WTC11 (cell line): Measurements from ENCODE around the gene EXOC6.

Source experiments
- ATF1 ChIP-seq: sonication (generic); formaldehyde crosslinking; IDR thresholded peaks from 2 replicates; pipeline ENCODE4 v1.8.1; 2023; ENCODE audit warnings: mild to moderate bottlenecking, moderate library complexity, missing genetic modification reagents
- CTCF ChIP-seq: fragments of 200-600 bp; IDR thresholded peaks from 2 replicates; pipeline ENCODE4 v1.8.0; 2022; ENCODE audit warnings: antibody characterized with exemption
- MXD4 ChIP-seq: fragments of 250-450 bp; sonication (Bioruptor Pico); IDR thresholded peaks from 2 replicates; pipeline ENCODE4 v1.8.0; 2021; ENCODE audit warnings: mild to moderate bottlenecking, moderate library complexity, borderline replicate concordance
- MYBL2 ChIP-seq: sonication (generic); formaldehyde crosslinking; IDR thresholded peaks from 2 replicates; pipeline ENCODE4 v1.8.1; 2023; ENCODE audit warnings: mild to moderate bottlenecking, moderate library complexity, missing genetic modification reagents
- SP1 ChIP-seq: sonication (generic); formaldehyde crosslinking; conservative IDR thresholded peaks from 2 replicates; pipeline ENCODE4 v1.8.1; 2022; ENCODE audit warnings: missing genetic modification reagents
- ZNF232 ChIP-seq: sonication (generic); formaldehyde crosslinking; IDR thresholded peaks from 2 replicates; pipeline ENCODE4 v1.8.0; 2022; ENCODE audit warnings: mild to moderate bottlenecking, missing genetic modification reagents

GRCh38 chr10:93087846-93088245, 239.5 kb downstream of the EXOC6 start:
- TF ChIP-seq ATF1 (no peak), MXD4 (CRISPR knock-in tag) (no peak), MYBL2 (CRISPR knock-in tag) (no peak), ZNF232 (CRISPR knock-in tag) (no peak), CTCF (no peak), SP1 (CRISPR knock-in tag) (no peak)
